MM.1S (cell line): Measurements from ENCODE around the gene CHST15.

Experiments used
- DNase-seq: peaks from one replicate; pipeline ENCODE4 v3.0.0-alpha.2; 2015
- H2AFZ ChIP-seq: fragments of 300-600 bp; sonication (generic); 2 replicates; pipeline ENCODE4 v1.6.0; 2016; ENCODE audit warnings: antibody characterized with exemption, low read length
- H3F3A ChIP-seq: fragments of 300-600 bp; sonication (generic); 2 replicates; pipeline ENCODE4 v1.6.1; 2016; ENCODE audit warnings: mild to moderate bottlenecking, antibody characterized with exemption, low read length, moderate library complexity, mixed read lengths; ENCODE audit not compliant: insufficient read depth
- H3K27ac ChIP-seq: fragments of 300-600 bp; sonication (generic); 2 replicates; pipeline ENCODE4 v1.5.1; 2016; ENCODE audit warnings: mild to moderate bottlenecking, low read length
- H3K27me3 ChIP-seq: fragments of 300-600 bp; sonication (generic); replicated peaks from 2 replicates; pipeline ENCODE4 v1.6.0; 2016; ENCODE audit warnings: low read length; ENCODE audit not compliant: insufficient read depth
- H3K36me3 ChIP-seq: fragments of 300-600 bp; sonication (generic); replicated peaks from 2 replicates; pipeline ENCODE4 v1.6.1; 2016; ENCODE audit warnings: mild to moderate bottlenecking, low read length, mixed read lengths; ENCODE audit not compliant: insufficient read depth
- H3K4me1 ChIP-seq: fragments of 300-600 bp; sonication (generic); 2 replicates; pipeline ENCODE4 v1.6.1; 2016; ENCODE audit warnings: low read length, mixed read lengths
- H3K4me2 ChIP-seq: fragments of 300-600 bp; sonication (generic); 2 replicates; pipeline ENCODE4 v1.6.0; 2016; ENCODE audit warnings: low read depth, low read length
- H3K4me3 ChIP-seq: fragments of 300-600 bp; sonication (generic); 2 replicates; pipeline ENCODE4 v1.5.1; 2016; ENCODE audit warnings: low read length, mixed read lengths
- H3K79me2 ChIP-seq: fragments of 300-600 bp; sonication (generic); 2 replicates; pipeline ENCODE4 v1.6.1; 2016; ENCODE audit warnings: mixed run types, low read length, mixed read lengths
- H3K9ac ChIP-seq: fragments of 300-600 bp; sonication (generic); 2 replicates; pipeline ENCODE4 v1.6.1; 2016; ENCODE audit warnings: low read length, mixed read lengths
- H3K9me2 ChIP-seq: fragments of 300-600 bp; sonication (generic); replicated peaks from 2 replicates; pipeline ENCODE4 v1.6.1; 2016; ENCODE audit warnings: mild to moderate bottlenecking, low read length, mixed read lengths; ENCODE audit not compliant: insufficient read depth
- H3K9me3 ChIP-seq: fragments of 300-600 bp; sonication (generic); replicated peaks from 2 replicates; pipeline ENCODE4 v1.6.1; 2016; ENCODE audit warnings: mild to moderate bottlenecking, low read length, mixed read lengths; ENCODE audit not compliant: insufficient read depth
- H4K20me1 ChIP-seq: fragments of 300-600 bp; sonication (generic); 2 replicates; pipeline ENCODE4 v1.6.1; 2016; ENCODE audit warnings: mild to moderate bottlenecking, low read length, moderate library complexity, mixed read lengths; ENCODE audit not compliant: insufficient read depth
- CTCF ChIP-seq: fragments of 300-600 bp; sonication (generic); IDR thresholded peaks from 2 replicates; pipeline ENCODE4 v1.5.1; 2016; ENCODE audit warnings: antibody characterized with exemption, low read length, mixed read lengths
- EZH2 ChIP-seq: fragments of 300-600 bp; sonication (generic); optimal IDR thresholded peaks from 2 replicates; pipeline ENCODE3; 2017; ENCODE audit warnings: low read depth, mild to moderate bottlenecking, antibody characterized with exemption, low read length, mixed read lengths
- EZH2phosphoT487 ChIP-seq: fragments of 300-600 bp; sonication (generic); IDR thresholded peaks from 2 replicates; pipeline ENCODE4 v1.6.1; 2018; ENCODE audit warnings: antibody characterized with exemption, low read length

CHST15 gene

GRCh38 chr10:124012991-124013390 lies 80.4 kb downstream of the CHST15 start:
- peaks cover 39% of the 10 kb centered on the region for H3K36me3 ChIP-seq
- H4K20me1 ChIP-seq = 0 out of 2 replicates have a peak, but pooled peaks cover 9% of the 10 kb centered on the region

GRCh38 chr10:124012583-124012982 lies 80.8 kb downstream of the CHST15 start:
- no peaks in the 10 kb centered on the region for H3K9me2 ChIP-seq
- peaks cover 13% of the 10 kb centered on the region for H4K20me1 ChIP-seq
- DNase-seq = no peak

More at GRCh38 chr10:124012991-124013390, 80.4 kb downstream of the CHST15 start:
- Histone ChIP-seq H3K27ac (no peak overlapping the region), H3K9me3 (no peaks in the 10 kb centered on the region), H3K4me1 (no peaks in the 10 kb centered on the region), H3K9ac (no peak overlapping the region), H3K4me3 (no peak overlapping the region), H3F3A (no peaks in the 10 kb centered on the region), H2AFZ (no peak overlapping the region), H3K9me2 (no peaks in the 10 kb centered on the region), H3K79me2 (peaks cover 78% of the 10 kb centered on the region), H3K4me2 (no peak overlapping the region), H3K27me3 (no peaks in the 10 kb centered on the region)
- TF ChIP-seq CTCF (no peak), EZH2phosphoT487 (no peak), EZH2 (no peak)
- DNase-seq = no peak

GRCh38 chr10:124012066-124012465 lies 81.3 kb downstream of the CHST15 start:
- H3K27ac ChIP-seq = no peak overlapping the region

More at GRCh38 chr10:124012583-124012982, 80.8 kb downstream of the CHST15 start:
- no peak overlapping the region for H3K27ac ChIP-seq
- H3K27me3 ChIP-seq = no peaks in the 10 kb centered on the region
- H3K4me2 ChIP-seq = no peak overlapping the region
- peaks cover 39% of the 10 kb centered on the region for H3K36me3 ChIP-seq
- no peak overlapping the region for H3K4me3 ChIP-seq
- no peaks in the 10 kb centered on the region for H3K4me1 ChIP-seq
- TF ChIP-seq EZH2phosphoT487 (no peak), EZH2 (no peak), CTCF (no peak)
- no peak overlapping the region for H2AFZ ChIP-seq
- no peaks in the 10 kb centered on the region for H3F3A ChIP-seq
- H3K9ac ChIP-seq = no peak overlapping the region
- H3K79me2 ChIP-seq = peaks cover 78% of the 10 kb centered on the region
- no peaks in the 10 kb centered on the region for H3K9me3 ChIP-seq

More at GRCh38 chr10:124012066-124012465, 81.3 kb downstream of the CHST15 start:
- Histone ChIP-seq H3K27me3 (no peaks in the 10 kb centered on the region), H3K4me1 (no peaks in the 10 kb centered on the region), H3F3A (no peaks in the 10 kb centered on the region), H3K9ac (no peak overlapping the region), H3K9me2 (no peaks in the 10 kb centered on the region), H2AFZ (no peak overlapping the region), H4K20me1 (peaks cover 18% of the 10 kb centered on the region), H3K9me3 (no peaks in the 10 kb centered on the region), H3K4me3 (no peak overlapping the region), H3K36me3 (peaks cover 36% of the 10 kb centered on the region), H3K79me2 (peaks cover 78% of the 10 kb centered on the region), H3K4me2 (no peak overlapping the region)
- TF ChIP-seq EZH2phosphoT487 = no peak
- TF ChIP-seq EZH2 = no peak
- no peak for TF ChIP-seq CTCF
- DNase-seq = no peak
